GM12864 (cell line): ENCODE measurements around the gene GMPPA.

Experiments used
- DNase-seq: peaks from one replicate; pipeline ENCODE4 v3.0.0-alpha.2; 2011; ENCODE audit warnings: low read depth
- H3K4me3 ChIP-seq: 2 replicates; pipeline ENCODE4 v1.5.1; 2011; ENCODE audit warnings: mild to moderate bottlenecking, low read depth, low read length, control low read depth
- CTCF ChIP-seq: IDR thresholded peaks from 2 replicates; pipeline ENCODE4 v1.5.1; 2011; ENCODE audit warnings: low read depth, mild to moderate bottlenecking, moderate library complexity, low read length, control low read depth, inconsistent platforms; ENCODE audit errors: missing control alignments

GMPPA gene

GRCh38 chr2:219462349-219462748 lies 36.3 kb upstream of the GMPPA start:
- TF ChIP-seq CTCF = no peak
- H3K4me3 ChIP-seq = no peak overlapping the region
- DNase-seq = no peak

DNA sequence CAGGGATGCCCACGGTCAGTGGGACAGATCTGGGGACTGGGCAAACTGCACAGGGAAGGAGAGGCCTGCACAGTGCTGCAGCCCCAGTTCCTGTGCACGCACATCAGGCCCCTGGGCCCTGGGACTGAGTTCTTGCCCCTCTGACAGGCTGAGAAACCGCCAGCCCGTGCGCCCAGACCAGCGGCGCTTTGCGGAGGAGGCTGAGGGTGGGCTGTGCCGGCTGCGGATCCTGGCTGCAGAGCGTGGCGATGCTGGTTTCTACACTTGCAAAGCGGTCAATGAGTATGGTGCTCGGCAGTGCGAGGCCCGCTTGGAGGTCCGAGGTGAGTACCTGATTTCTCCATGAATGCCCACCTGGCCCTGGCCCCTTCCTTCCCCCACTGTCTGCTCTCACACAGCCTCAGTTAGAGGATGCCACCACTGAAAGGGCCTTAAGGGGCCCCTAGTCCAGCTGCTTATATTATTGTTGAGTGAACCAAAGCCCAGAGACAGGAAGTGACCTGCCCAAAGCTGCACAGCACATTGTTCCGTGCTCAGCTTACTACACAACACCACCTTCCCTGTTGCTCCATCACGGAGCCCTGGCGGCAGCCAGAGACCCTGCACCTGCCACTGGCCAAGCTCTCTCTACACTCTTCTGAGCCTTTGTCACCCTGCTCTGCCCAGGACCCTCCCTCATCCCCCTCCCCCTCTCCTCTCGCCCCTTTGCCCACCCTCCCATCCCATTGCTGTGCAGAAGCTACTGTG lies 34.2 kb upstream of the GMPPA start:
- DNase-seq = no peak
- no peak for TF ChIP-seq CTCF
- no peak overlapping the region for H3K4me3 ChIP-seq

- H3K4me3 ChIP-seq = no peak overlapping the region
- TF ChIP-seq CTCF = no peak
- no peak for DNase-seq
Measured at GRCh38 chr2:219465659-219466561, 32.8 kb upstream of the GMPPA start.

DNA sequence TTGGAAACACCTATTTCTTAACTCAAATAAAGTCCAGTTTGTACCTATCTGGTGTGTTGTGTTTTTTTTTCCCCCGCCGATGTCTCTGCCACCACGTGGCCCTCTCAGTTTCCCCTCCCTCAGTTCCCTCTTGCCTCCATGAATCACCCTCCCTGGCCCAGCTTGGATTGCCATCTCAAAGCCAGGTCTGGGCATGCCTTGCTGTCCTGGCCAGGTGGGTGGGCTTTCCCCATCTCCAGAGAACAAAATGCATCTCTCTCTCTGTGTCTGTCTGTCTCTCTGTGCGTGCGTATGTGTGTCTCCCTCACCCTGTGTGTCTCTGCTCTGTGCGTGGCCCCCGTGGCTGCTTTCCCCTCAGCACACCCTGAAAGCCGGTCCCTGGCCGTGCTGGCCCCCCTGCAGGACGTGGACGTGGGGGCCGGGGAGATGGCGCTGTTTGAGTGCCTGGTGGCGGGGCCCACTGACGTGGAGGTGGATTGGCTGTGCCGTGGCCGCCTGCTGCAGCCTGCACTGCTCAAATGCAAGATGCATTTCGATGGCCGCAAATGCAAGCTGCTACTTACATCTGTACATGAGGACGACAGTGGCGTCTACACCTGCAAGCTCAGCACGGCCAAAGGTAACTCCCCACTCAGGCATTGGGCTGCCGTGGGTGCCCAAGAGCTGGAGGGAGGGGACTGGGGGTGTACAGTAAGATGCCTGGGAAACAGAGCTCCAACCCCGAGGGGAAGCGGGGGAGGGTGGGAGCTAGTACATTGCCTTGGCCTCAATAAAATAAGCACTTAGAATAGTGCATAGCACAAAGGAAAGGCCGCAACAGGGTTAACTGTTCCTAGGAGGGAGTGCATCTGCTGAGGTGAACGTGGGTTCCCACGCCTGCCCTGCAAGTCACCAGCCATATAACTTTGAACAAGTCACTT lies 31.6 kb upstream of the GMPPA start:
- TF ChIP-seq CTCF = no peak
- no peak overlapping the region for H3K4me3 ChIP-seq
- no peak for DNase-seq

- no peak for DNase-seq
- H3K4me3 ChIP-seq = no peak overlapping the region
- no peak for TF ChIP-seq CTCF
Measured at GRCh38 chr2:219467736-219468075, 31.0 kb upstream of the GMPPA start.

GRCh38 chr2:219468410-219469185 lies 30.1 kb upstream of the GMPPA start:
- H3K4me3 ChIP-seq = no peak overlapping the region
- no peak for DNase-seq
- no peak for TF ChIP-seq CTCF
